Esophagus muscularis mucosa (tissue), 3 donors: ENCODE measurements around the gene CELF5.
"Not testable (repeated sequence)": the region's sequence is repeated elsewhere in the genome, so short reads cannot be mapped to it uniquely, and the experiment has no call there.

Experiments used
- CTCF ChIP-seq, 3 experiments: fragments of 200-600 bp in 2 of 3; fragments of 450-650 bp in 1 of 3; sonication (generic) in 2 of 3; IDR thresholded peaks; one replicate each; pipeline ENCODE4 v1.5.1; 2017 to 2019; ENCODE audit warnings: antibody characterized with exemption in 3 of 3, mild to moderate bottlenecking in 2 of 3, moderate library complexity in 1 of 3
- POLR2AphosphoS5 ChIP-seq, 2 donors: sonication (generic); formaldehyde crosslinking; IDR thresholded peaks; one replicate each; pipeline ENCODE4 v1.6.1; 2017; ENCODE audit warnings: antibody characterized with exemption in 2 of 2

GRCh38 chr19:3290858-3291257, 66.4 kb downstream of the CELF5 start:
- not testable (repeated sequence) for TF ChIP-seq POLR2AphosphoS5, CTCF (IDR thresholded peaks at IDR 0.05)
